HFFc6 (cell line): ENCODE results near the gene ADRA2A. TPM values are rescaled to one million over a fixed set of nuclear protein-coding genes. Genes with fewer than 3 reads are reported as not detected.

Experiments used
- DNase-seq: peaks from one replicate; pipeline ENCODE4 v3.0.0-alpha.2; 2018
- H3K27ac Mint-ChIP-seq: 2 replicates; pipeline ENCODE4 v1.8.0; 2020; ENCODE audit warnings: mild to moderate bottlenecking, mixed read lengths
- H3K27me3 Mint-ChIP-seq: 2 replicates; pipeline ENCODE4 v1.8.0; 2021; ENCODE audit warnings: mild to moderate bottlenecking, moderate library complexity, mixed read lengths; ENCODE audit not compliant: insufficient read depth
- H3K36me3 Mint-ChIP-seq: 2 replicates; pipeline ENCODE4 v1.8.0; 2021; ENCODE audit warnings: low read depth, mixed read lengths
- H3K4me1 Mint-ChIP-seq: 2 replicates; pipeline ENCODE4 v1.8.0; 2020; ENCODE audit warnings: low read depth, mixed read lengths
- H3K4me3 Mint-ChIP-seq: 2 replicates; pipeline ENCODE4 v1.8.0; 2020; ENCODE audit warnings: mild to moderate bottlenecking, moderate library complexity, mixed read lengths
- H3K9me3 Mint-ChIP-seq: 2 replicates; pipeline ENCODE4 v1.8.0; 2020; ENCODE audit warnings: mild to moderate bottlenecking, mixed read lengths
- total RNA-seq, 6 experiments: library from RNA; stranded (reverse); fragmentation: NEBNext Ultra II Directional; extraction: Animal tissue kit (Norgen Biotek cat#: 25700); gene quantifications; 2 replicates in 1 of 6; 3 replicates in 5 of 6; pipeline ENCODE4 v1.2.3, GENCODE V29; 2021
- TF ChIP-seq, protein P1 (sequence below): fragments of 200-600 bp; sonication (generic); IDR thresholded peaks from 2 replicates; pipeline ENCODE4 v1.5.0; 2021; ENCODE audit warnings: antibody characterized with exemption, mild to moderate bottlenecking

ADRA2A gene
- total RNA-seq, 6 experiments from 2014 or later: not detected

DNA sequence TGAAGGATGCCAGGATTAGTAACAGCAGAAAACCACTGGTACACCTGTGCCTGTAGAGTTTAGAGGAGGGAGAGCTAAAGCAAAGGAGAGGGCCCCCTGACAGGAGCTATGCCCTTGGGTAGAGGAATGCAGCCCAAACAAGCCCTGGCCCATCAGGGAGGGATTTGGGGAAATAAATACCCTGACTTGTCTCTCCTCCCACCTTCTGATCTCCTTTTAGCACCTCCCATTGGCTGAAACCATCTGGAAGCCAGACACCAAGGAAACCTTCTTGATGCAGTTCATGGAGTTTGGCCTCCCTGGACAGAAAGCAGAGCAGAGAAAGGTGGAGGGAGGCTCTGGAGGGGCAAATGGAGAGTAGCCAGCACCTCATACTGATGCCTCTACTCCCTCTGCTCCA is 45.3 kb downstream of the ADRA2A start:
- Mint-ChIP-seq H3K4me3 (no peak overlapping the region), H3K4me1 (no peaks in the 10 kb centered on the region), H3K27me3 (peaks cover 3% of the 10 kb centered on the region), H3K36me3 (no peaks in the 10 kb centered on the region), H3K27ac (no peak overlapping the region), H3K9me3 (peaks cover 10% of the 10 kb centered on the region)
- TF ChIP-seq, protein P1, sequence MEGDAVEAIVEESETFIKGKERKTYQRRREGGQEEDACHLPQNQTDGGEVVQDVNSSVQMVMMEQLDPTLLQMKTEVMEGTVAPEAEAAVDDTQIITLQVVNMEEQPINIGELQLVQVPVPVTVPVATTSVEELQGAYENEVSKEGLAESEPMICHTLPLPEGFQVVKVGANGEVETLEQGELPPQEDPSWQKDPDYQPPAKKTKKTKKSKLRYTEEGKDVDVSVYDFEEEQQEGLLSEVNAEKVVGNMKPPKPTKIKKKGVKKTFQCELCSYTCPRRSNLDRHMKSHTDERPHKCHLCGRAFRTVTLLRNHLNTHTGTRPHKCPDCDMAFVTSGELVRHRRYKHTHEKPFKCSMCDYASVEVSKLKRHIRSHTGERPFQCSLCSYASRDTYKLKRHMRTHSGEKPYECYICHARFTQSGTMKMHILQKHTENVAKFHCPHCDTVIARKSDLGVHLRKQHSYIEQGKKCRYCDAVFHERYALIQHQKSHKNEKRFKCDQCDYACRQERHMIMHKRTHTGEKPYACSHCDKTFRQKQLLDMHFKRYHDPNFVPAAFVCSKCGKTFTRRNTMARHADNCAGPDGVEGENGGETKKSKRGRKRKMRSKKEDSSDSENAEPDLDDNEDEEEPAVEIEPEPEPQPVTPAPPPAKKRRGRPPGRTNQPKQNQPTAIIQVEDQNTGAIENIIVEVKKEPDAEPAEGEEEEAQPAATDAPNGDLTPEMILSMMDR: no peak
- DNase-seq: no peak

DNA sequence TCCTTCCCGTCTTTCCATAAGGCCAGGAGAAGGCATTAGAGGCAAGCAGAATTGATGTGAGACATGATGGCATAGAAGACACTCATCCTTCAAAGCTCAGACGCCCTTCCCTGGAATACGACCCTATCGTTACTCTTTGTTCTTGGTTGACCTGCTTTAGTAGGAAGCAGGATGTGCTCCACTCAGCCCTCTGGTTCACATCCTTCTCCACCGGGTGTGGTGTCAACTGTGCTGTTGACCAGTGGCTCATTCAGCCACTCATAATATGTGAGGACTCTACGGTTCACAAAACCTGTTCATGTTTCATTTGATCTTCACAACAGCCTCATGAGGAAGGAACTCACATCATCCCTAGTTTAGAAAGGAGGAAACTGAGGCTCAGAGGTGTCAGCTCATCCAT is 47.1 kb downstream of the ADRA2A start:
- H3K9me3 Mint-ChIP-seq: peaks cover 5% of the 10 kb centered on the region
- no peak overlapping the region for H3K4me3 Mint-ChIP-seq
- no peaks in the 10 kb centered on the region for H3K4me1 Mint-ChIP-seq
- TF ChIP-seq, protein P1: no peak
- no peaks in the 10 kb centered on the region for H3K36me3 Mint-ChIP-seq
- DNase-seq: no peak
- H3K27me3 Mint-ChIP-seq: no peaks in the 10 kb centered on the region; the same call in none of the 2 replicates
- H3K27ac Mint-ChIP-seq: no peak overlapping the region

DNA sequence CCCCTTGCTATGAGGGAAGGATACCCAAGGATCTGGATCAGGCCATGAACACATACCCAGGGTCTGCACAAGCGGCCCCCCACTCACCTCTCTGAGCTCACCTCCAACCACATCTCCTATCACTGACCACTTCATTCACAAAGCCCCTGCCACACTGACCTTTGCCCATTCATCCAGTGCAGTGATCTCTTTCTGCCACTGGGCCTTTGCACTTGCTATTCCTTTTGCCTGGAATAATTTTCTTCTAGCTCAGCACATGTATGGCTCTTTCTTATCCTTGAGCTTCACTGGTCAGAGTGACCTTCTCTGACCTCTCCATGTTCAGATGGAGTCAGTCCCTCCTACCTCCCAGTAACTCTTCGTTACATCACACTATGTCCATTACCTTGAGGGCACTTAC is 48.3 kb downstream of the ADRA2A start:
- H3K4me1 Mint-ChIP-seq: no peaks in the 10 kb centered on the region
- peaks cover 5% of the 10 kb centered on the region for H3K9me3 Mint-ChIP-seq
- no peaks in the 10 kb centered on the region; the same call in none of the 2 replicates for H3K27me3 Mint-ChIP-seq
- TF ChIP-seq, protein P1: no peak
- H3K27ac Mint-ChIP-seq: no peak overlapping the region
- DNase-seq: no peak
- no peak overlapping the region for H3K4me3 Mint-ChIP-seq
- no peaks in the 10 kb centered on the region for H3K36me3 Mint-ChIP-seq

DNA sequence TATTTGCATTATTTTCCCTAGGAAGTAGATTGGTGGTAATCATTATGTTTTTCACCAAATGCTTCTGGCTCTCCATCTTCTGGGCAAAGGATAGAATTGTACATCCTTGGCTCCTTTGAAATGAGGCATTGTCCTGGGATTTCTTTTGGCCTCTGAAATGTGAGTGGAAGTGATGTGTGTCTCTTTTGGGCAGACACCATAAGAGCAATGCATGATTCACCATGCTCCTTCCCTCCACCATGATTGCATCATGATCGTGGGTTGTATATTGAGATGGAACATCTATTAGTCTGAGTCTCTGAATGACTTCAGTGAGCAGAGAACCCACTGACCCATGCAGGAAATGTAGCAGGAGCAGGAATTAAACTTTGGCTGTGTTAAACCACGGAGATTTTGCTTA is 49.2 kb downstream of the ADRA2A start:
- H3K27ac Mint-ChIP-seq: no peak overlapping the region
- peaks cover 5% of the 10 kb centered on the region for H3K9me3 Mint-ChIP-seq
- no peak for DNase-seq
- H3K36me3 Mint-ChIP-seq: no peaks in the 10 kb centered on the region
- H3K27me3 Mint-ChIP-seq: no peaks in the 10 kb centered on the region; the same call in none of the 2 replicates
- H3K4me1 Mint-ChIP-seq: no peaks in the 10 kb centered on the region
- TF ChIP-seq, protein P1: no peak
- no peak overlapping the region for H3K4me3 Mint-ChIP-seq

DNA sequence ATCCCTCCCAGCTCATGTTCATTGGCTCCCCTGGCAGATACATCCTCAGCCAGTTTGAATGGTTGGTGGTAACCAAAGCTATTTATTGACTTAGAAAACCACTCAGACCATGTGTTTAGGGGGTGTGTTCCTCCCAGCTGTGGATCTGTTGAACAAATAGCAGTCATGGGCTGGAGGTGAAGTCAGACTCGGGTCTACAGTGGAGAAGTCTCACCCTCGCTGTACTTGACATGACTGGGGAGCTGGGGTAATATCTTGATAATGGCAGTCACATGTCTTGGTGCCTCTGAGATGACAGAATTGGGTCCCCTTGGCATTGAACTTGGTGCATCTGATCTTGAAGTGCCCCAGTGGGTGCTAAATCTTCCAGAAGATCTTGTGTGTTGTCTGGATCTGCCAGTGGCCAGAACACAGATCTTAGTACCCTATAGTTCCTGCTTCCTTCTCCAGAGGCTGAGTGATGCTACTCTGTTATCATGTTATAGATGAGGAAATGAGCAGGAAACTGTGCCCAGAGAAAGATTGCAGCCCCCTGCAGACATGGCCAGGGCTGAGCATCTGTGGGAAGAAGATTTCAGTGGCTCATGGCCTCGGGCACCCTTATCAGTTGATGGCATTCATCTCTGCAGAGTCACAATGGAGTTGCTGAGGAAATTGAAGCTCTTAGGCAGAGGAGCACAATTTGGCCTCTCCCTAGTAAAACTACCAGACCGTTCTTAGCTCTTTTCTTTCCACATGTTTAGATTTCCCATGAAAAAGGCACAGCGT is 50.4 kb downstream of the ADRA2A start:
- Mint-ChIP-seq H3K27ac (no peak overlapping the region), H3K36me3 (no peaks in the 10 kb centered on the region), H3K4me1 (no peaks in the 10 kb centered on the region), H3K27me3 (no peaks in the 10 kb centered on the region; the same call in none of the 2 replicates), H3K9me3 (peaks cover 5% of the 10 kb centered on the region), H3K4me3 (no peak overlapping the region)
- TF ChIP-seq, protein P1: no peak
- DNase-seq: no peak
